DOHH2 (cell line): ENCODE measurements around the gene UBE2Z.

ENCODE experiments used
- EZH2phosphoT487 ChIP-seq: fragments of 200-600 bp; sonication (generic); IDR thresholded peaks from 2 replicates; pipeline ENCODE4 v1.6.1; 2017; ENCODE audit warnings: borderline replicate concordance, mild to moderate bottlenecking, antibody characterized with exemption, low read length, moderate library complexity, mixed read lengths
- TF ChIP-seq, protein P1 (sequence below): fragments of 200-600 bp; sonication (generic); IDR thresholded peaks from one replicate; pipeline ENCODE4 v1.5.1; 2014; ENCODE audit warnings: antibody characterized with exemption, mild to moderate bottlenecking, low read depth, low read length; ENCODE audit not compliant: poor library complexity, severe bottlenecking

DNA sequence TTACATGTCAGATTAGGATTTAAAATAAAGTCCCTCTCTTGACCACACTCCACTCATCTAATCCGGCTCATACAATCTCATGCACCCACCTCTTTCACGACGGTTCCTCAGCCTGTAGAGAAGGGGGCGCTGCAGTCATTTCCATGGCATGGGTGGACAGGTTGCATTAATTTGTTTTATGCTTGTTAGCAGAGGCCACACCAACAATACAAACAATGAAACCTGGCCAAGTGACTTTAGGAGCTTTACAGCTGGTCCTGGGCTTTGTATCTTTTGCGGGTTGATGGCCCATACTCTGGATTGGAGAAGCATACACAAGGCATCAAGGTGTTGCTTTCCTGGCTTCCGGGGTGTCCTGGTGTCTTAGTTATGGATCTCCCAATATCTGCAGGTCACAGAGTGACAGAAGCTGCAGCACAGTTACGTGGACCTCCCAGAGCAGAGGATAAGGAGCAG is 46.1 kb downstream of the UBE2Z start:
- TF ChIP-seq, protein P1, sequence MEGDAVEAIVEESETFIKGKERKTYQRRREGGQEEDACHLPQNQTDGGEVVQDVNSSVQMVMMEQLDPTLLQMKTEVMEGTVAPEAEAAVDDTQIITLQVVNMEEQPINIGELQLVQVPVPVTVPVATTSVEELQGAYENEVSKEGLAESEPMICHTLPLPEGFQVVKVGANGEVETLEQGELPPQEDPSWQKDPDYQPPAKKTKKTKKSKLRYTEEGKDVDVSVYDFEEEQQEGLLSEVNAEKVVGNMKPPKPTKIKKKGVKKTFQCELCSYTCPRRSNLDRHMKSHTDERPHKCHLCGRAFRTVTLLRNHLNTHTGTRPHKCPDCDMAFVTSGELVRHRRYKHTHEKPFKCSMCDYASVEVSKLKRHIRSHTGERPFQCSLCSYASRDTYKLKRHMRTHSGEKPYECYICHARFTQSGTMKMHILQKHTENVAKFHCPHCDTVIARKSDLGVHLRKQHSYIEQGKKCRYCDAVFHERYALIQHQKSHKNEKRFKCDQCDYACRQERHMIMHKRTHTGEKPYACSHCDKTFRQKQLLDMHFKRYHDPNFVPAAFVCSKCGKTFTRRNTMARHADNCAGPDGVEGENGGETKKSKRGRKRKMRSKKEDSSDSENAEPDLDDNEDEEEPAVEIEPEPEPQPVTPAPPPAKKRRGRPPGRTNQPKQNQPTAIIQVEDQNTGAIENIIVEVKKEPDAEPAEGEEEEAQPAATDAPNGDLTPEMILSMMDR = peak; percentile 68
- no peak for TF ChIP-seq EZH2phosphoT487
